ENCODE results near the gene POLR2C. TPM values are rescaled to one million over a fixed set of nuclear protein-coding genes. Genes with fewer than 3 reads are reported as not detected.

The POLR2C gene
- total and polyA plus RNA-seq, 2 experiments from 2014 or later, result 56.6 to 92.5 TPM

- Histone ChIP-seq H3K4me2 (no peak overlapping the region), H3K9me3 (ENCODE audit: low read depth) (no peaks in the 10 kb centered on the region), H3K36me3 (replicated peaks; ENCODE audit: insufficient read depth, low read depth) (no peaks in the 10 kb centered on the region), H2AFZ (no peak overlapping the region), H3K9me2 (replicated peaks; ENCODE audit: insufficient read depth) (no peaks in the 10 kb centered on the region), H3K79me2 (peaks cover 30% of the 10 kb centered on the region), H3K27me3 (no peaks in the 10 kb centered on the region), H4K20me1 (ENCODE audit: insufficient read depth, poor library complexity, severe bottlenecking) (peaks cover 26% of the 10 kb centered on the region), H3K4me3 (no peak overlapping the region), H3K27ac (peak overlapping the region; percentile 91), H3K4me1 (ENCODE audit: insufficient read depth) (peaks cover 57% of the 10 kb centered on the region)
- WGBS (ENCODE audit: low lambda C conversion rate, missing lambda C conversion rate), result 83% methylated on average over 7 of the region's 8 CpGs
- DNase-seq (ENCODE audit: low spot score), result no peak
- TF ChIP-seq EZH2 (IDR thresholded peaks at IDR 0.05; ENCODE audit: borderline replicate concordance) (no peak), EZH2phosphoT487 (IDR thresholded peaks at IDR 0.05; ENCODE audit: low read depth, severe bottlenecking, unreplicated experiment) (no peak), CTCF (IDR thresholded peaks at IDR 0.05; ENCODE audit: poor library complexity) (no peak)
Observed at GRCh38 chr16:57473906-57474305, 11.4 kb downstream of the POLR2C start.

GRCh38 chr16:57474671-57475661, 12.5 kb downstream of the POLR2C start:
- no peak overlapping the region for H3K4me2 ChIP-seq
- 91% methylated on average over 29 of the region's 30 CpGs for WGBS (ENCODE audit: low lambda C conversion rate, missing lambda C conversion rate)
- no peaks in the 10 kb centered on the region for H3K27me3 ChIP-seq
- peaks cover 64% of the 10 kb centered on the region for H3K4me1 ChIP-seq (ENCODE audit: insufficient read depth)
- peaks cover 38% of the 10 kb centered on the region for H3K79me2 ChIP-seq
- no peak for DNase-seq (ENCODE audit: low spot score)
- H3K36me3 ChIP-seq (replicated peaks; ENCODE audit: insufficient read depth, low read depth), result no peaks in the 10 kb centered on the region
- no peak overlapping the region for H2AFZ ChIP-seq
- H3K27ac ChIP-seq, result peak overlapping the region; percentile 27
- no peak for TF ChIP-seq EZH2 (IDR thresholded peaks at IDR 0.05; ENCODE audit: borderline replicate concordance)
- no peak for TF ChIP-seq CTCF (IDR thresholded peaks at IDR 0.05; ENCODE audit: poor library complexity)
- TF ChIP-seq EZH2phosphoT487 (IDR thresholded peaks at IDR 0.05; ENCODE audit: low read depth, severe bottlenecking, unreplicated experiment), result no peak
- no peak overlapping the region for H3K4me3 ChIP-seq
- H4K20me1 ChIP-seq (ENCODE audit: insufficient read depth, poor library complexity, severe bottlenecking), result peaks cover 26% of the 10 kb centered on the region
- no peaks in the 10 kb centered on the region for H3K9me3 ChIP-seq (ENCODE audit: low read depth)
- H3K9me2 ChIP-seq (replicated peaks; ENCODE audit: insufficient read depth), result no peaks in the 10 kb centered on the region

- H3K27ac ChIP-seq, result peak overlapping the region; percentile 22
- no peak overlapping the region for H3K4me3 ChIP-seq
- no peaks in the 10 kb centered on the region for H3K27me3 ChIP-seq
- H3K79me2 ChIP-seq, result peaks cover 40% of the 10 kb centered on the region
- H3K9me2 ChIP-seq (replicated peaks; ENCODE audit: insufficient read depth), result no peaks in the 10 kb centered on the region
- H3K9me3 ChIP-seq (ENCODE audit: low read depth), result no peaks in the 10 kb centered on the region
- no peak overlapping the region for H2AFZ ChIP-seq
- no peaks in the 10 kb centered on the region for H3K36me3 ChIP-seq (replicated peaks; ENCODE audit: insufficient read depth, low read depth)
- H4K20me1 ChIP-seq (ENCODE audit: insufficient read depth, poor library complexity, severe bottlenecking), result peaks cover 26% of the 10 kb centered on the region
- WGBS (ENCODE audit: low lambda C conversion rate, missing lambda C conversion rate), result 26% methylated on average over 12 of the region's 12 CpGs
- TF ChIP-seq CTCF (IDR thresholded peaks at IDR 0.05; ENCODE audit: poor library complexity), result peak; percentile 60
- no peak for TF ChIP-seq EZH2phosphoT487 (IDR thresholded peaks at IDR 0.05; ENCODE audit: low read depth, severe bottlenecking, unreplicated experiment)
- H3K4me2 ChIP-seq, result peak overlapping the region; percentile 84
- peaks cover 62% of the 10 kb centered on the region for H3K4me1 ChIP-seq (ENCODE audit: insufficient read depth)
- DNase-seq (ENCODE audit: low spot score), result peak; percentile 78
Observed at GRCh38 chr16:57475711-57476339, 13.3 kb downstream of the POLR2C start.

Measured in hepatocyte (in vitro differentiated cells).